SU-DHL-6 (cell line): ENCODE data around the gene MCF2L2.

Source experiments
- EZH2phosphoT487 ChIP-seq: fragments of 200-600 bp; sonication (generic), shearing (Covaris generic); conservative IDR thresholded peaks from 2 replicates; pipeline ENCODE4 v1.6.1; 2018; ENCODE audit warnings: mild to moderate bottlenecking, antibody characterized with exemption, low read length, moderate library complexity, mixed read lengths
- TF ChIP-seq, protein P1 (sequence below): fragments of 200-600 bp; sonication (generic); IDR thresholded peaks from one replicate; pipeline ENCODE4 v1.5.1; 2017; ENCODE audit warnings: antibody characterized with exemption, mild to moderate bottlenecking, low read length, moderate library complexity; ENCODE audit not compliant: insufficient read depth, poor library complexity, severe bottlenecking

DNA sequence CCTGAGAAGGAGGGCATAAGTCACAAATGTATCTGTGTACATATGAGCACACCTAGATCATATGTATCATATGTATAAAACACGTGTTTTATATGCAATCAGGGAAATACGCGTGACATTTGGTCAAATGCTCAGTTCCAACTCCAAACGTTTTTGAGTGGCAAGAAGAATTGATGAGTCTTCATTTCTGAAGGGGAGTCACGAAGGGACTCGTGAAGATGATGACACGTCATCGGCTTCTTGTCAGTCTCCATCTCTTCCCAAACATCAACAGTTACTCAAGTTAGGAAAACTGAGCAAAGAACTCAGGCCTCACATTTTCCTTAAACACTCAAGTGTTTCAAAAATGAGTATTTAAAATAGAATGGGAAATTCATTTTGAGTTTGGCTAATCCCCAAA lies 95.9 kb downstream of the MCF2L2 start:
- TF ChIP-seq, protein P1, sequence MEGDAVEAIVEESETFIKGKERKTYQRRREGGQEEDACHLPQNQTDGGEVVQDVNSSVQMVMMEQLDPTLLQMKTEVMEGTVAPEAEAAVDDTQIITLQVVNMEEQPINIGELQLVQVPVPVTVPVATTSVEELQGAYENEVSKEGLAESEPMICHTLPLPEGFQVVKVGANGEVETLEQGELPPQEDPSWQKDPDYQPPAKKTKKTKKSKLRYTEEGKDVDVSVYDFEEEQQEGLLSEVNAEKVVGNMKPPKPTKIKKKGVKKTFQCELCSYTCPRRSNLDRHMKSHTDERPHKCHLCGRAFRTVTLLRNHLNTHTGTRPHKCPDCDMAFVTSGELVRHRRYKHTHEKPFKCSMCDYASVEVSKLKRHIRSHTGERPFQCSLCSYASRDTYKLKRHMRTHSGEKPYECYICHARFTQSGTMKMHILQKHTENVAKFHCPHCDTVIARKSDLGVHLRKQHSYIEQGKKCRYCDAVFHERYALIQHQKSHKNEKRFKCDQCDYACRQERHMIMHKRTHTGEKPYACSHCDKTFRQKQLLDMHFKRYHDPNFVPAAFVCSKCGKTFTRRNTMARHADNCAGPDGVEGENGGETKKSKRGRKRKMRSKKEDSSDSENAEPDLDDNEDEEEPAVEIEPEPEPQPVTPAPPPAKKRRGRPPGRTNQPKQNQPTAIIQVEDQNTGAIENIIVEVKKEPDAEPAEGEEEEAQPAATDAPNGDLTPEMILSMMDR: no peak
- no peak for TF ChIP-seq EZH2phosphoT487
